Activated T-helper 2 cell treated with anti-CD3 and anti-CD28 coated beads, Interferon-gamma antibody, Interleukin-2, Interleukin-4, amounts not matched to agents 10 μg/mL and 5 μg/mL and 100 μg/mL, durations not matched to agents 14 hours and 24 hours and 36 hours (primary cell): ENCODE results near the gene IRS2. TPM values are rescaled to one million over a fixed set of nuclear protein-coding genes. Genes with fewer than 3 reads are reported as not detected.

Experiments used
- DNase-seq: peaks from one replicate; pipeline ENCODE4 v3.0.0; 2021; ENCODE audit warnings: low spot score
- H3K27ac Mint-ChIP-seq: one replicate; pipeline ENCODE4 v1.8.0; 2021; ENCODE audit warnings: mixed read lengths
- H3K27me3 Mint-ChIP-seq: one replicate; pipeline ENCODE4 v1.8.0; 2021; ENCODE audit warnings: low read depth, mixed read lengths
- H3K36me3 Mint-ChIP-seq: one replicate; pipeline ENCODE4 v1.8.0; 2021; ENCODE audit warnings: low read depth, mixed read lengths
- H3K4me1 Mint-ChIP-seq: one replicate; pipeline ENCODE4 v1.8.0; 2021; ENCODE audit warnings: low read depth, mixed read lengths
- H3K4me3 Mint-ChIP-seq: one replicate; pipeline ENCODE4 v1.8.0; 2021; ENCODE audit warnings: low read depth, mild to moderate bottlenecking, moderate library complexity, mixed read lengths
- H3K9me3 Mint-ChIP-seq: one replicate; pipeline ENCODE4 v1.8.0; 2021; ENCODE audit warnings: mixed read lengths
- intact Hi-C: fragments of 100-400 bp; cut with micrococcal nuclease; formaldehyde crosslinking; loops from one replicate; pipeline ENCODE4 v1.15.1; 2023
- total RNA-seq: library from RNA; stranded (reverse); gene quantifications from 2 replicates; pipeline ENCODE4 v1.2.3, GENCODE V29; 2022

The IRS2 gene
- total RNA-seq, 1 donor from 2014 or later = 5.0 TPM

DNA sequence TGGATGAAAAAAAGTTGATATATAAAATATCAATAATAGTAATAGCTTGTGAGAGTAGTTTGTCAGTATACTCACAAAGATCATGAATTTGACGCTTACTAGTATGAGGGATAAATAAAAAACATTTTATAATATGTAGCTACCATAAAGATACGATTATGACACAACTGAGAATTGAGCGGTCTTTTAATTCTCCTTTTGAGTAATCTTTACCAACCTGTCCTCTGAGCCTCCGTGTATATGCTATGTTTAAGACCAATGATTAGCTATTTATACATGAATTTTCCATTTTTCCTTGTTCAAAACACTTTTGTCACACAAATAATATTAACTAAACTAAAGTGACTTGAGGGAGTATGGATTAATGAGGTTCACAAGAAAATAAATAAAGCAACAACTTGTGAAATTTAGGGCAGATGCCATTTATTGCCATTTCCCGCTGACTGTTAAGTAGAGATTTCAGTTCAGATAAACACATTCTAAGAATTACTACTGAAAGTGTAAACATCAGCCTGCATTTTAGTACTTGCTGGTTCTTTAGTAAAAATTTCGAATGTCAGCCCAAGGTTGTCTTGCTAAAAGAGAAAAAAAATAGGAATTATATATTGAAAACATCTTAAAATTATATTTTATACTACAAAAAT, 6.2 kb upstream of the IRS2 start:
- Mint-ChIP-seq H3K27ac (peak overlapping the region; percentile 83), H3K27me3 (peaks cover 31% of the 10 kb centered on the region), H3K4me1 (peaks cover 67% of the 10 kb centered on the region), H3K4me3 (peak overlapping the region; percentile 56), H3K36me3 (no peaks in the 10 kb centered on the region), H3K9me3 (no peaks in the 10 kb centered on the region)
- DNase-seq = no peak
- intact Hi-C loops = loop anchor here (2.0 to 10.0 kb wide), 4 partner anchors 16 to 830 kb away; no protein-coding TSS in a partner anchor

DNA sequence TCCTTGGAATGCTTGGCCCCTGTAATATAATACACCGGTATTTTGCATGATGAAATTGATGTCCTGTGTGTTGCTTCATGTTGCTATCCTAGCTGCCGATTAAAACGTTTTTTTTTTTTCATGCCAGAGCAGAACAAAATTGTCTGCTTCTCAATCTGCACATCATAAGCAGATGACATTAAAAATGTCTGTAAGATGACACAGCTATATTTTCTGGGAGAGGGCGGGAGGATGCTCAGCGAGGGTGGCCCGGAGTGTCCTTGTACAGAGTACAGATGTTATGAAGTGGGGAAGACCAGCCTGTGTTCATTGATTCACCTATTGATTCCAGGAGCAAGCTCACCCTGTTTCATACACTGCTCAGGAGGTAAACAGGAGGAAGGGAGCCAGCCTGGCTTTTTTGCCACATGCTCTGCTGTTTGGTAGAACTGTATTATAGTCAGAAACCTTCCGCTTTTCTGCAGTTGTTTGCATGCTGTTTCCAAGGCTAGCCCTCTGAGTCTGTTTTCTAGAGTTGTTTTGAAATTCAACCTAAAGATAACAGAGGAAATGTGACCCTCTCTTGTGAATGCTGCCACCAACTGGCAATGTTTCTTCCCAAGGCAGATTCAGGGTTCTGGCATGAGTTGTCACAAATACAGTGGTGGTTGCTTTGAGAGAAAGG, 4.7 kb upstream of the IRS2 start:
- Mint-ChIP-seq H3K4me1 (peaks cover 63% of the 10 kb centered on the region), H3K27me3 (peaks cover 23% of the 10 kb centered on the region), H3K36me3 (no peaks in the 10 kb centered on the region), H3K4me3 (peak overlapping the region; percentile 41), H3K9me3 (no peaks in the 10 kb centered on the region), H3K27ac (peak overlapping the region; percentile 60)
- peak; percentile 30 for DNase-seq
- intact Hi-C loops = loop anchor here (5.0 to 10.0 kb wide), 3 partner anchors 216 to 829 kb away; no protein-coding TSS in a partner anchor

DNA sequence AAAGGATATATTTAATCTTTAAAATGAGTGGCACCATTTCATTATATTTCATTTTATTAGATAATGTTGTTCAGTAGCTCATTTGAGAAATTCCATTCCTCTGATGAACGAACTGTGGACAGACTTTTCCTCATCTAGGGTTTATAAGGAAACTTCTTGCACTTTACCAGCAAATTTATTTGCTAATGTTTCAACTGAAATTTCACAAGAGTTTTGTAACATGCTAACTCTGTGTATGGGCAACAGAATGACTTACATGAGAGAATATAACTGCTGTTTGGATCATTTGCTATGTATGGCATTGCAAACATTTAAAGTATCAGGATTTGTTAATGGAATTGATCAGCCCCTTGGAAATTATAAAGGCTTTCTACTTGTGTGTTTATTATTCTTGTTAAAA, 3.7 kb upstream of the IRS2 start:
- H3K4me3 Mint-ChIP-seq = no peak overlapping the region
- no peaks in the 10 kb centered on the region for H3K9me3 Mint-ChIP-seq
- no peak overlapping the region for H3K27ac Mint-ChIP-seq
- H3K27me3 Mint-ChIP-seq = peaks cover 16% of the 10 kb centered on the region
- intact Hi-C loops = loop anchor here (5.0 to 10.0 kb wide), 3 partner anchors 215 to 828 kb away; no protein-coding TSS in a partner anchor
- no peaks in the 10 kb centered on the region for H3K36me3 Mint-ChIP-seq
- no peak for DNase-seq
- peaks cover 53% of the 10 kb centered on the region for H3K4me1 Mint-ChIP-seq

DNA sequence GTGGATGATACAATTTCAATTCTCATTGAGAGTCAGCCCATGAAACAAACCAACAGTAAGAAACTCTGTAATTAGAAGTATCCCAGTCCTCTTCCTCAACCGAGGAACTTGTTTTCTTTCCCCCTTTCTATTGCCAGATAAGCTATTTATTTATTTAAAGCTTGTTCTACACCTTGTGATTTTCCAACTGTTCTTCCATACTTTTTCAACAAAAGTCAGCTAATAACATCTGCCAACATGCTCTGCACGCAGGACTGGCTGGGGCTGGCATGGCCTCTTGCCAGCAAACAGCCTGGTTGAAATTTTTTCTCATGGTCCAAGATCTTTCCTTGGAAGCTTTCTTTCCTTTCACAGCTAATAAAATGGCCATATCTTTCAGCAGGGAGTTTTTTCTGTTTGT, 2.9 kb upstream of the IRS2 start:
- Mint-ChIP-seq H3K4me3 (peak overlapping the region; percentile 15), H3K27ac (peak overlapping the region; percentile 67), H3K9me3 (no peaks in the 10 kb centered on the region), H3K4me1 (peaks cover 45% of the 10 kb centered on the region), H3K27me3 (peaks cover 16% of the 10 kb centered on the region), H3K36me3 (no peaks in the 10 kb centered on the region)
- intact Hi-C loops = loop anchor here (5.0 to 10.0 kb wide), 6 partner anchors 177 to 1572 kb away; partner anchors contain the start of genes ABHD13, LIG4 and NAXD
- DNase-seq = no peak

DNA sequence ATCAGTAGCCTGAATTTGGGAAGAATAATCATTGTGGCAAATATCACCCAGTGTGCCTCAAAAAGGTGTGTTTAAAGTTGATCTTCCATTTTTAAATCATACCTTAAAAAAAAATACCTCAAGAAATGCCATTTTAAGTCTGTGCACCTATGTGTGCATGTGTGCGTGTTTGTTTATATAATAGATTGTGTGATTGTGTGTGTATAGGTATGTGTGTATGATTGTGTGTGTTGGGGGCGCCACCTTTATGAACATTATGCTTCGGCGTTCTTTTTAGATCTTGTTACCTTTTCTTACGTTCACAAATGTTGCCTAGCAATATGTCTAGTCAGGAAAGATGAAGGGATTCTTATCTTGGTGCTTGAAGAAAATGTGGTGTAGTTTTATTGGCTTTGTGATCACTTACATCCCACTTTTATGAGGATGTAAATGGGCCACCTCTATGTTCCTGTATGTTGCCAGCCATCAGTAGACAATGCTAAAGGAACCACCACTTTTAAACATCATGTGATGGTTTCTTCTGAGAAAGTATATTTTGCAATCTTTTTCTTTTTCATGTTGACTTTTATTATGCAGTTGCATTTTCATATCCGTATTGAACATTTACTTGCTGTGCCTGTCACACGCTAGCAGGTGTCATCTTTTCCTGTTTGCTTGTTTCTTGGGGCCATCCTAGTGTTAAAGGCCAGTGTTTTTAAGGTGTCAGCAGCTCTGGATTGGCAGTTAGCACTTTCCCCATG, 2.2 kb upstream of the IRS2 start:
- Mint-ChIP-seq H3K27me3 (peaks cover 16% of the 10 kb centered on the region), H3K27ac (peak overlapping the region; percentile 67), H3K4me1 (peaks cover 39% of the 10 kb centered on the region), H3K4me3 (peak overlapping the region; percentile 59), H3K36me3 (peaks cover 2% of the 10 kb centered on the region), H3K9me3 (no peaks in the 10 kb centered on the region)
- intact Hi-C loops = loop anchor here (5.0 to 10.0 kb wide), 6 partner anchors 176 to 1571 kb away; partner anchors contain the start of genes ABHD13, LIG4 and NAXD
- no peak for DNase-seq

DNA sequence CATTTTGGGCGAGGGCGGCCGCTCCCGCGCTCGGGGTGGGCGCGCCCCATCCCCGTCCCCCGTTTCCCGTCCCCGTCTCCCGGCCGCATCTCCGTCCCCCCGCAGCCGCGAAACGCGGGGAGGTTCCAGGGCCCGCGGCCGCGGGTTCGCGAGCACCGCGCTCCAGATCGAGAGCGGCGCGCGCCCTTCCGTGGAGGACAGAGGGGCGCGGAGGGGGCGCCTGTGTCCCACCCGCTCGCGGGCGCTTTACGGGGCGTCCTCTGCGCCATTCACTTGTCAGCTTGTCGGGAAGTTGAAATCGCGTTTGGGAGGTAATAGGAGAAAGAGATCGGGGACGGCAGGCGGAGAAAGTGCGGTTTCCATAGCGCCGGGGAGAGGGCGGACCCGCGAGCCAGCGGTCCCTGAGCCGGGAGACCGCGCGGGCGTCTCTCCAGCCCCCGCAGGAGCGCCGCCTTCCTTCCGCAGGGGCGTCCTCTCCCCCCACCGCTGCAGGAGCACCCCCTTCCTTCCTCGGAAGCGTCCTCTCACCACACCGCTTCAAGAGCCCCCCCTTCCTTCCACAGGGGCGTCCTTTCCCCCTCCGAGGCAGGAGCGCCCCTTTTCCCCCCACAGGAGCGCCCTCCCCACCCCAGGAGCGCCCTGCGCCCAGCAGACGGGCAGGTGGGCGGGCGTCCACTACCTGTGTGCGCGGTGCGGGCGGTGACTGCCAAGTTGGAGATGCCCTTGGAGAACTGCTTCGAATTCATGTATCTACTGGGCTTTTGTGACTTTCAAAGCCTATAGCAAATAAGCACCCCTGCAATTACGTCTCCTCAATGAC, 962 bp upstream of the IRS2 start:
- Mint-ChIP-seq H3K36me3 (peaks cover 5% of the 10 kb centered on the region), H3K27ac (peak overlapping the region; percentile 63), H3K9me3 (no peaks in the 10 kb centered on the region), H3K4me3 (peak overlapping the region; percentile 81), H3K27me3 (peaks cover 16% of the 10 kb centered on the region), H3K4me1 (peaks cover 31% of the 10 kb centered on the region)
- intact Hi-C loops = loop anchor here (2.0 to 10.0 kb wide), 7 partner anchors 53 to 1570 kb away; partner anchors contain the start of genes ABHD13, LIG4 and NAXD
- no peak for DNase-seq

DNA sequence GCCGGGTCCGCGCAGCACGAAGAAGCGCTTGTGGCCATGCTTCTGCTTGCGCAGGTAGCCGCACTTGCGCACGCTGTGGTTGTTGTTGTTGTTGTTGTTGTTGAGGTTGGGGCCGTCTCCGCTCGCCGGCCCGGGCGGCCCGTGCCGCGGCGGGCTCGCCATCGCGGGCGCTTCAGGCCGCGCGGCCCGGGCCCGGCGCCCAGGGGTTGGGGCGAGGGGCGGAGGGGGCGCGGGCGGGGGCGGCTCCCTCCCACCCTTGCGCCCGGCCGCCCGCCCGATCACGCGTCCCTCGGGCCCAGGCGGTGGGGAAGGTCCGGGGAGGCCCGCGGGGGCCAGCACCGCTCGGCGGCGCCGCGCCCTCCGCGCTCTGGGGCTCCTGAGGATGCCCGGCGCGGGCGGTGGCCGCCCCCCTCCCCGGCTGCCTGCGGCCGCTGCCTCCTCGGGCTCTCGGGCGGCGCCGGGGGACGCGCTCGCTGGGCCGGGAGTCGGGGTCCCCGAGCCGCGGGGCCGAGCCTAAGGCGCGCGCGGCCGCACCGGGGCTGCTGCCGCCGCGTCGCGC, 412 bp downstream of the IRS2 start:
- peaks cover 26% of the 10 kb centered on the region for H3K4me1 Mint-ChIP-seq
- no peaks in the 10 kb centered on the region for H3K9me3 Mint-ChIP-seq
- peaks cover 15% of the 10 kb centered on the region for H3K27me3 Mint-ChIP-seq
- intact Hi-C loops = loop anchor here (2.0 to 10.0 kb wide), 7 partner anchors 55 to 1569 kb away; partner anchors contain the start of genes ABHD13, LIG4 and NAXD
- peaks cover 14% of the 10 kb centered on the region for H3K36me3 Mint-ChIP-seq
- peak overlapping the region; percentile 49 for H3K4me3 Mint-ChIP-seq
- DNase-seq = no peak
- no peak overlapping the region for H3K27ac Mint-ChIP-seq

DNA sequence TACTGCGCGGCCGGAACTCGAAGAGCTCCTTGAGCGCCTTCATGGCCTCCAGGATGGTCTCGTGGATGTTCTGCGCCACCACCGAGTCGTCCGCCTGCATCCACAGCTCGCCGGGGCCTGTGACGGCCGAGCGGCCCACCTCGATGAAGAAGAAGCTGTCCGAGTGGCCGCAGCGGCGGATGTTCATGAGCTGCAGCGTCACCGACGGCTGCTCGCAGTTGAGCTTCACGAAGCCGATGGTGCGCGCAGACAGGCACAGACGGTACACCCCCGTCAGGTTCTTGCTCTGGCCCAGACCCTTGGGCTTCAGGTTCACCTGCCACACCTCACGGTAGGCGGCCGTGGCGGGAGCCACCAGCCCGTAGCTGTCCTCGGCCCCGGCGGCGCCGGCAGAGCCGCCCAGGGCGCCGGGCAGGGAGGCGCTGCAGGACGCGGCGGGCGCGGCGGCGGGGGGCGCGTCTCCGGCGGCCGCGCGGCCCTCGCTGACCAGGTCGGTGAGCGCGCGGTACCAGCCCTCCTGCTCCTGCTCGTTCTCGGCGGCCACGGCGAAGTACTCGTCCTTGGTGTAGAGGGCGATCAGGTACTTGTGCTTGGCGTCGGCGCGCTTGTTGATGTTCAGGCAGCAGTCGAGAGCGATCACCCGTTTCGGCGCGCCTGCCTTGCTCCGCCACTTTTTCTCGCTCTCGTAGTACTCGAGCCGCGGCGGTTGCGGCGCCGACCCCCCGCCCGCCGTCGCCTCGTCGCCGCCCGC, 1.1 kb downstream of the IRS2 start:
- H3K27me3 Mint-ChIP-seq = peaks cover 13% of the 10 kb centered on the region
- DNase-seq = no peak
- peak overlapping the region; percentile 66 for H3K4me3 Mint-ChIP-seq
- intact Hi-C loops = loop anchor here (5.0 to 10.0 kb wide), 6 partner anchors 173 to 1568 kb away; partner anchors contain the start of genes ABHD13, LIG4 and NAXD
- H3K36me3 Mint-ChIP-seq = peaks cover 19% of the 10 kb centered on the region
- H3K4me1 Mint-ChIP-seq = peaks cover 28% of the 10 kb centered on the region
- H3K27ac Mint-ChIP-seq = no peak overlapping the region
- no peaks in the 10 kb centered on the region for H3K9me3 Mint-ChIP-seq

DNA sequence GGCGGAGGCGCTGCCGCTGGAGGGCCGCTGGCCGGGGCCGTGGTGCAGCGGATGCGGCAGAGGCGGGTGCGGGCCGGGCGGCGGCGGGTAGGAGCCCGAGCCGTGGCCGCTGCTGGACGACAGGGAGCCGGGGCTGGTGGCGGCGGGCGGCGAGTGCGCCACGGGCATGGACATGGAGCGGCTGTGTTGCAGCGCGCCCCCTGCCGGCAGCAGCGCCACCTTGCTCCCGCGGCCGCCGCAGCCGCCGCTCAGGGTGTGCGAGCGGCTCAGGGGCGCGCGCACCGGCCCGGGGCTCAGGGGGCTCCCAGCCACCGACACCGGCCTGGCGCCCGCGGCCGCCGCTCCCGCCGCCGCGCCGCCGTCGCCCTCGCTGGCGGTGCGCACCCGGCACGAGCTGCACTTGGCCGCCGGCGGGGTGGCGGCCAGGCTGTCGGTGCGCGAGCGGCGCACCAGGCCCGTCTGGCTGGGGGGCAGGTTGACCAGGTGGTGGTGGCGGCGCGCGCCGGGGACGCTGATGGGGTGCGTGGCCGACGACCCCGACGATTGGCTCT, 1.7 kb downstream of the IRS2 start:
- Mint-ChIP-seq H3K4me1 (peaks cover 31% of the 10 kb centered on the region), H3K4me3 (peak overlapping the region; percentile 66), H3K36me3 (peaks cover 22% of the 10 kb centered on the region), H3K27ac (no peak overlapping the region), H3K9me3 (no peaks in the 10 kb centered on the region), H3K27me3 (peaks cover 13% of the 10 kb centered on the region)
- DNase-seq = peak; percentile 59
- intact Hi-C loops = loop anchor here (5.0 to 10.0 kb wide), 6 partner anchors 172 to 1567 kb away; partner anchors contain the start of genes ABHD13, LIG4 and NAXD

DNA sequence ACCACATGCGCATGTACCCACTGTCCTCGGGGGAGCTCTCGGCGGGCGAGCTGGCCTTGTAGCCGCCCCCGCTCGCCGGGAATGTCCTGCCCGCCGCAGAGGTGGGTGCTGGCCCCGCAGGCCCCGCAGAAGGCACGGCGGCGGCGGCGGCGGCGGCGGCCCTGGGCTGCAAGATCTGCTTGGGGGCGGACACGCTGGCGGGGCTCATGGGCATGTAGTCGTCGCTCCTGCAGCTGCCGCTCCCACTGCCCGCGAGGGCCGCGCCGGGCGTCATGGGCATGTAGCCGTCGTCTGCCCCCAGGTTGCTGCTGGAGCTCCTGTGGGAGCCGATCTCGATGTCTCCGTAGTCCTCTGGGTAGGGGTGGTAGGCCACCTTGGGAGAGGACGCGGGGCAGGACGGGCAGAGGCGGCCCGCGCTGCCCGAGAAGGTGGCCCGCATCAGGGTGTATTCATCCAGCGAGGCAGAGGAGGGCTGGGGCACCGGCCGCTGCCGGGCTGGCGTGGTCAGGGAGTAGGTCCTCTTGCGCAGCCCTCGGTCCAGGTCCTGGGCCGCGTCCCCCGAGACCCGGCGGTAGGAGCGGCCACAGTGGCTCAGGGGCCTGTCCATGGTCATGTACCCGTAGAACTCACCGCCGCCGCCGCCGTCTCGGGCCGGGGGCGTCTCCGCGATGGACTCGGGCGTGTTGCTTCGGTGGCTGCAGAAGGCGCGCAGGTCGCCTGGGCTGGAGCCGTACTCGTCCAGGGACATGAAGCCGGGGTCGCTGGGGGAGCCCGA, 2.4 kb downstream of the IRS2 start:
- Mint-ChIP-seq H3K4me3 (no peak overlapping the region), H3K27me3 (peaks cover 8% of the 10 kb centered on the region), H3K4me1 (peaks cover 33% of the 10 kb centered on the region), H3K9me3 (no peaks in the 10 kb centered on the region), H3K36me3 (peaks cover 26% of the 10 kb centered on the region), H3K27ac (no peak overlapping the region)
- no peak for DNase-seq
- intact Hi-C loops = loop anchor here (10.0 kb wide), 2 partner anchors 639 to 831 kb away; partner anchors contain the start of gene NAXD
